DMS114 treated with DMSO at 0.1 percent for 48 hours (cell line): ENCODE measurements around the gene DHCR7.

Source experiments
- DNase-seq: peaks from one replicate; lab custom pipeline; 2025; ENCODE audit not compliant: unreplicated experiment; lab: John Stamatoyannopoulos, UW

DHCR7 gene

DNA sequence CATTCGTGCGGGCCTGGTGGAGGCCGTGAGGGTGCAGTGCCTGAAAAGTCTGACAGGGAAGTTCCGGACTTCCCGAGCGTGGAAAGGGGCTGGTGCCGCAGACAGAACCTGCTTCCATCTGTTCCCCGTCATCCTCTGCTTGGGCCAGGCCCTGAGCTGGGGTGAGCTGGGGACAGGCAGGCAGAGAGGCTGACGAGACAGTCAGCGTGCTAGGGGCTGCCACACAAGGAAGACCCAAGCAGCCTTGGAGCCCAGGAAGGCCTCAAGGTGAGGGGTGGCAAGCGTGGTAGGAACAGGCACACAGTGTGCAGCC, 30.3 kb upstream of the DHCR7 start:
- no peak for DNase-seq

DNA sequence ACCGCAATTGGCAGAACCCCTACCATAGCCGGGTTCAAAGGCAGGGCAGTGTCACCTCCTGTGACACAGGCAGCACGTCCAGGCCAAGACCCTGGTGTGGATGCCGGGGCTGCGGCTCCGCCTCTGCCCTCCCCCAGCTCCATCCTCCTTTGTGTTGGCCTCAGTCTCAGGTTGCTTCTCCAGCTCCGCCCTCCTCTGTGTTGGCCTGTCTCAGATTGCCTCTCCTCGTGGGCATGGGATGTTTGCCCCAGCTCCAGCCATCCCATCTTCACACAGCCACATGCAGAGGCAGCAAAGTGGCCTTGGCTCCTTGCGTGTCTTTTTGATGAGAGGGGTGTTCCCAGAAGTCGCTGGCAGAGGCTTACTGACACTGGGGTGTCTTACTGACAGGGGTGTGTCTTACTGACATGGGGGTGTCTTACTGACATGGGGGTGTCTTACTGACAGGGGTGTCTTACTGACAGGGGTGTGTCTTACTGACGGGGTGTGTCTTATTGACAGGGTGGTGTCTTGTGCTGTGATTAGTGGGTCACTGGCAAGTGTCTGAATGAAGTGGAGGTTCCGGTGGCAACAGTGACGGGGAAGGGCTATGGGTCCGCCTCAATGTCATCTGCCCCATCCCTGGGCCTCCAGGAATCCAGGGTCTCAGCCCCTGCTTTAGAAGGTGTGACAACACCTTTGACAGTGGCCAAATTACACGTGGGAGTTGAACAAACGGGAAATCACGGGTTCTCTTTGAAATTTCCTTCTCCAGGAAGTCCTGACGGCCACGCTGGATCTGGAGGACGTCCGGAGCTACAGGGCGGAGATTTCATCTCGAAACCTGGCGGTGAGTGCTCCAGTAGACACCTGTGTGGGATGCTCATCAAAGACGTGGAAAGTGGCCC, 29.7 kb upstream of the DHCR7 start:
- DNase-seq: no peak

DNA sequence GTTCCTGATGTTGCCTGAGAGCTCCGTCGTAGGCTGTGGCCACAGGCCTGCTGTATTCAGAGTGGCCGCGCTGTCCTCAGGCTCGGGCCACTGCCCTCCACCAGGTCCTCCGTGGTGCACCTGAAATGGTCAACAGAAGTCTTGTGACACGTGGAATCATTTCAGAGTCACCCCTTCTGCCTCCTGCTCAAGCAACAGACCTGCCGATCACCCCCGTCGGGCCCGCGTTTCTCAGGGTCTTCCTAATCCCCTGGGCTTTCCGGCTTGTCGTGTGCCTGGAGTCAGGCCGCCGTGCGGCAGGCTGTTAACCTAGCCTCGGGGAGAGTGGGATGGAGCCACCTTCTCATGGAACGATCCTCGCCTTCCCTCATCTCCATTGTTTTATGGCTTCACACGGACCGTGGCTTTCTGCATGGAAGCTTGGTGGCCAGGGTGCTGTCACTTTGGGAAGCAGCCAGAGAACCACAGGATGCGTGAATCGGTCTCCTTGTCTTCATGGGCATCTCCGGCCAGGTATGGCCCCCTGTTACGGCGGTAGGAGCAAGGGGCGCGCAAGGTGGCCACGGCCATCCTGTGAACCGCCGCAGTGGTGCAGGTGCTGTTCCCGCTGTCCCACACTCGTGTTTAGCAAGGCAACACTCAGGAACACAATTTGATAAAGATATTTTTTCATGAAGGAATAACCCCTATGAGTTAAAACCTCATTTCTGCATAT, 28.9 kb upstream of the DHCR7 start:
- DNase-seq: no peak

DNA sequence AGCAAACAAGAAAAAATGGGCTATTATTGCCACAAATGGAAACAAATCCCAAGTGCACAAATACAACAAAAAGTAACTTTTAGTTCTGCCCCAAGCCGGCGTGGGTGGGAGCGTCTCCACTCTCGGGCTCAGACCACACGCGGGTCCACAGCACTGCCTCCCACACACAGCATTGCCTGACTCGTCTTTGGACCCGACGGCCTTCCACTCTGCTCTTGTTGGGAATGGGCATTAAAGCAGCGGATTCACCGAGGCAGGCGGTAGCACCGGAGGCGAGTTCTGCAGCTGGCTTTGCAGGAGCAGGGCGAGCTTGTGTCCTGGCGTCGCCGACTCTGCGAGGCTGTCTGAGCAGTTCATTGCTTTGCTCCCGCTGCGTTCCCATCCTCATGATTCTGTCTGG, 27.8 kb upstream of the DHCR7 start:
- no peak for DNase-seq

DNA sequence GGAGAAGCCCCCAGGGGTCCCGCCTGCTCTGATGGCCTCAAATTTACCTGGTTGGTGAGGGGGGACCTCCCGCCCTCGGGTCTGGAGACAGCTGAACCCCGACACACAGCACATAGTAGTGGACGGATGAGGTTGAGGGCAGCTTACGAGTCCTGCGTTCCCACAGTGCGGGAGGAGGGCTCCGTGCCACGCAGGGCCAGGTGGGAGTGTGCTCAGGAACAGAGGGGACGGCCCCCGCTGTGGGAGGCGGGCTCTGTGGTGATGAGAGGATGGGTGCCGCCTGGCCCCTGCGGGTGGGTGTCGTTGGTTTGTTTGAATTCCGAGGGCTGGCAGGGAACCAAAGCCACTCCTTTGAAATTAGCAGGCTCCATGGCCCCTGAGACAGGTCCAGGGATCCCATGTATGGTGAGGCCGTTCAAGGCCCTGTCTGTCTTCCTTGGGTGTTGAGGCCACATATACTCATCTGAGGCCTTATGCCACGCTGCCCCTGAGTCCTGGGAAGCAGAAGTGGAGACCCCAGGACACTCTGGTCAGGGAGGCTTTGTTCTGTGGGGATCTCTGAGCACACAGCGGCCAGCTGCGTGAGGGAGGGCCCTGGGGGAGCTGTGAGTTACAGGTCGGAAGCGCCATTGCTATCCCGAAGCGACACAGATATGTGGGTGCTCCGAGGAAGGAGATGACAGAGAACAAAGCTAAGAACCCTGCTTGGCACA, 26.7 kb upstream of the DHCR7 start:
- DNase-seq: no peak

DNA sequence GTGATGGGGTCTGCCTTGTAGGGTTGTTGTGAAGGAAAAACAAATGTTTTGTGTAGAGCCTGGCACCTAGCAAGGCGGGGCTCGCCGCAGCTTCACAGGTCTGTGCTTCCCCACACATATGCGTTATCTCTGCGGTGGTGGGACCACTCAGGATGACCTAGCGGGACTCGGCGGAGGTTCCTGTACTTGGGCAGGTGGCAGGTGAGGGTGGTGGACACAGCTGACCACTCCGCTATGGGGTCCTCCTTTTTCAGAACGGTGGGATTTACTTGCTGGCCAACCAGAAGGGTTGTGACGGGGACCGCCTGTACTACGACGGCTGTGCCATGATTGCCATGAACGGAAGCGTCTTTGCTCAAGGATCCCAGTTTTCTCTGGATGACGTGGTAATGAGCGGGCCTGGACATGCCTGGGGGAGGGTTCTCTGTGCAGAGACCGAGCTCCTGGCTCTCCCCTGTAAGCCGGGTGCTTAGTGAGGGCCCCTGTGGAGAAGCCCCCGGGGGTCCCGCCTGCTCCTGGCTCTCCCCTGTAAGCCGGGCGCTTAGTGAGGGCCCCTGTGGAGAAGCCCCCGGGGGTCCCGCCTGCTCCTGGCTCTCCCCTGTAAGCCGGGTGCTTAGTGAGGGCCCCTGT, 26.1 kb upstream of the DHCR7 start:
- DNase-seq: no peak

DNA sequence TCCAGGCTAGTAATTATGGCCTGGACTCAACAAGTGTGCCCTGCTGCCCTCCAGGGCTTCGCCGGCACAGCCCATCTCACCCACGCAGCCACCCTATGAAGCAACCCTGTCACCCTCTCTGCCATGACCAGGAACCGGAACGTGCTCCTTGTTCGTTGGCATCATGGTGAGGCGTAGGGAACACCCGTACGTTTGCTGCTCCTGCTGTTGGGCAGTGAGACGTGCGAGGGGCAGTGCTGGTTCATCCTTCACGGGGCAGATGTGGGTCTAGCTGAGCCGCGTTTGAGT, 25.5 kb upstream of the DHCR7 start:
- no peak for DNase-seq

DNA sequence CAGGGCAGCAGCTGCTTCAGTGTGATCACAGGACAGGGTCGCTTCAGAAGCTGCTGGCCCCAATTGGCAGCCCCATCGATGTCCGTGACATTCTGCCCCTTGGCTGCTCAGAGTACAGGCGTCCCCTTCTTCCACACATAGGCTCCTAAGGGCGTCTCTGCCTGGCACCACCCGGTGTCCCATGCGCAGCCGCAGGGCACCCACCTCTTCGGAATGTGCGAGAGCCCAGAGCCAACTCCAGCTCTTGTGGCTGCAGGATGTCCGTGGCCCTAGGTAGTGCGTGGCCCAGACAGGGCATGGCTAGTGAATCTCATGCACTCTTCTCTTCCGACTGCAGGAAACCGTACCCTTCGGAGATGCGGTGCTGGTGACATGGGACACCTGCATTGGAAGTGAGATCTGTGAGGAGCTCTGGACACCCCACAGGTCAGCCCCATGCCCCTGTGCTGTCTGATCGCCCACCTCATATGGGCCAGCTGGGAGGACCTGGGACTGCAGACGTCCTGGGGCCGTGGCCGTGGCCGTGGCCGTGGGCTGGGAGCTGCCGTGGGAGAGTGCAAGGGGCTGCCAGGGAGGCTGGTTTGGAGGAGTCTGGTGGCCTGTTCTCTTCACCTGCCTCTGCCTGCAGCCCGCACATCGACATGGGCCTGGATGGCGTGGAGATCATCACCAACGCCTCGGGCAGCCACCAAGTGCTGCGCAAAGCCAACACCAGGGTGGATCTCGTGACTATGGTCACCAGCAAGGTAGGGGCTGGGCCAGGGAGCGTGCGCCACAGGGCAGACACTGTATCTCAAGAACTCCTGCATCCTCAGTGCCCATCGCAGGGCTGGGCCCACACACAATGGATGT, 25.0 kb upstream of the DHCR7 start:
- DNase-seq: no peak

DNA sequence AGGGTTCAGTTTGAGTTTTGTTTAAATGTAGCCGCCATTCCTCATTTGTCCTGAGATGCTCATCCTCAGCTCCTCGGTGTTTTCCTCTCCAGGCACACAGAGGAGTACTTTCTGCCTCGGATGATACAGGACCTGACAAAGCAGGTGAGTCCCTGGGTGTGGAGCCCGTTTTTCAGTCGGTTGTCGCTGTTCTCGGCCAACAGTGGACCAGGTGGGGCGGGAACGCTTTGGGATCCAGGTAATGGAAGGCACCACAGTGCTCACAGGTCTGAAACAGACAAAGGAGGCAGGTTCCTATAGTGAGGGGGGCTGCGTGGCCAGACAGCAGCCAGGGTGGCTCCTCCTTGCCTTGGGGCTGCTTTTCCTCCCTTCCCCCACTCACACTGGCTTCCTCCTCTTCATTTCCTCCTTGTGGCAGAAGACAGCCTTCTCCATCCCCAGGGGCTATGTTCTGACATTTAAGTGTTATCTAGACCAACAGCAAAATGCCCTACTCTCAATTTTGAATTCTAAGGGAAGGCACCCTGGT, 24.2 kb upstream of the DHCR7 start:
- no peak for DNase-seq

DNA sequence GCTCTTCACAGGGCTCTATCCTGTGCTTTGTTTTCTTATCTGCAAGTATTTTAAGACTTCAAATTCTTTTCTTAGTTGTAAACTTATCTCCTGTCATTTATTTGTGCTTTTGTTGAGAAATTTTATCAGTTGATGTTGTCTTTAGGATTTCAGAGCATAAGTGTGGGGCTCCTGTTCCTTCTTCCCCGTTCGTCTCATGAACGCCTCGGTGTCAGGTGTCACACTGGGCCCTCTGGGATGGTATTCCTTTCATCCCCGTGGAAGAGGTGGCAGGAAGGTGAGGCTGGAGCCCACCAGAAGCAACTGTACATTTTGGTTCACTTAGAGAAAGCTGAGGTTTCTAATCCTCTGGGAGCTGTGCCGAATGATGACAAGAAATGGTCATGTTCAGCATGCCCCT, 22.8 kb upstream of the DHCR7 start:
- no peak for DNase-seq

DNA sequence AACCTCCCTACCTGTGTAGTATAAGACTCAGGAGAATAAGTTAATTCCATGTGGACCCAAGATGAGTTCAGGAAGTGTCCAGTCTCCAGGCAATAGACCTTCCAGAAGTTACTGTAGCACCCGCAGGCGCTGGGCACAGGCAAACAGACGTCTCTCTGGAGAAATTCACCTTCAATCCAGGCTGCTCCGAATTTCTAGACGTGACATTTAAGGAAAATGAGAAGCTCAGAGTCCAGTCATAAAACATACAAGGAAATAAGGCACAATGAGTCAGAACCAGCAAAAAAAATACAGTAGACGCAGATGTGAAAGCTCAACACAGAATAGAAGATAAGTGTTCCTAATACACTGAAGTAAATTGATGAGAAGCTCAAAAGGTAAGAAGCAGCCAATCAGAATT, 19.0 kb upstream of the DHCR7 start:
- DNase-seq: no peak

DNA sequence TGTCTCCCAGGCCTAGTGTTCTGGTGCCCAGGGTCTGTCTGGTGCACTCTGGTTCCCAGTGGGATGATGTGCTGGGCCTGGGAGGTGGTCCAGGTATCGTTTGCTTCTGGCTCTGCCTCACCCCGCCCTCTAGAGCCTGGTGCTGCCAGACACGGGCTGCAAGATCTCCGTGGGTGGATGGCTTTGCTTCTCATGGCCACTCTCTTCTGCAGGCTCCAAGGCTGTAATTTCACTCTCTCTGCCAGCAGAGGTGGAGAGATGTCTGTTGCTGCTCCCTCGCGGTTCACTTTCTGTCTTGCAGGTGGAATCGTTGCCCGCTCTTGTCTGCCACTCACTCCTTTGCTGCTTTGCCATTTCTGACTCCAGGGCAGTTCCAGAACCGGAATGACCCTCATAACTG, 18.2 kb upstream of the DHCR7 start:
- no peak for DNase-seq

DNA sequence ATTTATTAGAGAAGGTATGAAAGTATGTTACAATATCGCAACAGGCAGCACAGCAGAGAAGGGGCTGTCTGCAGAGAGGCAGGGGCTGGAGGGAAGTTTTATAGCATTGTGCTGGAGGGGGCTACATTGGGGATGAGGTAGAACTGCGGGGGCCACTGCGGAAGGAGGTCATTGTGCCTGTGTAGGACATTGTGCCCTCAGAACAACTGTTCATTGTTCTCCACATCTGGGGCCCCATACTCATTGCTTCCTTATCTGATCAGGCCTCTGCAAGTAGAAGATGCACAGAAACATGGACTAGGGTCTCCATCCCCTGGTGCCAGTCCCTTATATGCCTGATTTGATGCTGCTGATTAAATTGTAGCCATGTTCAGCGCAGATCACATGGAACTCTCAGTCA, 16.9 kb upstream of the DHCR7 start:
- no peak for DNase-seq

DNA sequence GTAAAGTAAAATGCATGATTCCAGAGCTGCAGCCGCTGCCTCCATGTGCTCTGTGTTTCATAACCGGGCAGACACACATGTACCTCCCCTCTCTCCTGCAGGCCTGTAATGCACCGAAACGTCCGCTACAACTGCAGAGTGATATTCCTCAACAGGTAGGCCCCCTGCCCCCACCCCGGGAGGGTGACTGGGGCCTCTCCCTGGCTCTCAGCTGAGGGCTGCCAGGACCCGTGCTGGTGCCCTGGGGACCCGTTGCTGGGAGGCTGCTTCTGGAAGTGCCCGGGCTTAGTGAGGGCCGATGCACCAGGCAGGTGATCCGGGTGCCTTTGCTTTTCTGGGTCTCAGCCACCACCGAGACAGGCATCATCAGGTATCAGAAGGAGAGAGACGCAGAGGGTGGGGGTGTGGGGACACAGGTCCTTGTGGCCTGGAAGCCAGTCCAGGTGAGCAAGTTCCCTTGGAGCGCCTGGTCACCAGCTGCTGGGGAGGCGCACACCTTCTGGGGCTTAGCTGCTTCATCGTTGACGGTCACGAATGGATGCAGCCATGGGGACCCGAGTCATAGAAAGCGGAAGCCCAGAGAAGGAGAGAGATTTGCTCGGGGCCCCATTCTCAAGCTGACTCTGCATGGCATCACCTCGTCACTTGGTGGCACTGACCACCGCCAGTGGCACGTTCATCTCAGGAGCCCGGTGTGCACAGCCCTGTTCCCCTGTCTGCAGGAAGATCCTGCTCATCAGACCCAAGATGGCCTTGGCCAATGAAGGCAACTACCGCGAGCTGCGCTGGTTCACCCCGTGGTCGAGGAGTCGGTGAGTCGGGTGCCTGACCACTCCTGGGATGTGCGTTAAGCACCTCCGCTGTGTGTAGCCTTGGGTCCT, 15.4 kb upstream of the DHCR7 start:
- no peak for DNase-seq

DNA sequence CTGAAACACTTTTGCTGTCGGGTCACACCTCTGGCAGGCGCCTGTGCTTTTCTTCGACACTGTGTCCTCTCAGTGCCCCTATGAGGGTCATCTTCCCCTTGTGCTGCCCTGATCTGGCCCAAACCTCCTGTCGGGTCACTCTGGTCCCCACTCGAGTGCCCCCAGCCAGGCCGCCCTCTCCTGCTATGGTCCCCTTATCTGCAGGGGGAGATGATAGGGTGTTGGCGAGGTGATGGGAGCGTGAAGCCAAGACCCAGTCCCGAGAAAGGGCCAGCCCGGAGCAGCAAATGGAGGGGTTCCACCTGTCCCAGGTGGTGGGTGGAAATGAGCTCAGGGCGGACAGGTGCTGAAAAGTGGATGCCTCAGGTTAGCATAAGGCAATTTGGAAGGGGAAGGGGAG, 14.5 kb upstream of the DHCR7 start:
- DNase-seq: no peak

DNA sequence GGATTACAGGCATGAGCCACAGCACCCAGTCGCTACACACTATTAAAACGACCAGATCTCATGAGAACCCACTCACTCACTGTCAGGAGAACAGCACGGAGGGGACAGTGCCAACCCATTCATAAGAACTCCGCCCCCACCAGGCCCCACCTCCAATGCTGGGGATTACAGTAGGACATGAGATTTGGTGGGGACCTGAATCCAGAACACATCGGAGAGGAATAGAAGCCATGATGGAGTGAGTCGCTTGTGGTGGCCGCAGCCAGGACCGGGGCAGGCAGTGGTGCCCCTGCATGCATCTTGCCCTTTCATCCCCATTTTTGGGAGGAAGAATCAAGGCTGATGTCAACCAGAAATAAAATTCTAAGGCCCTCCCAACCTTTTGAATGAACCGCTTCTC, 13.5 kb upstream of the DHCR7 start:
- no peak for DNase-seq

DNA sequence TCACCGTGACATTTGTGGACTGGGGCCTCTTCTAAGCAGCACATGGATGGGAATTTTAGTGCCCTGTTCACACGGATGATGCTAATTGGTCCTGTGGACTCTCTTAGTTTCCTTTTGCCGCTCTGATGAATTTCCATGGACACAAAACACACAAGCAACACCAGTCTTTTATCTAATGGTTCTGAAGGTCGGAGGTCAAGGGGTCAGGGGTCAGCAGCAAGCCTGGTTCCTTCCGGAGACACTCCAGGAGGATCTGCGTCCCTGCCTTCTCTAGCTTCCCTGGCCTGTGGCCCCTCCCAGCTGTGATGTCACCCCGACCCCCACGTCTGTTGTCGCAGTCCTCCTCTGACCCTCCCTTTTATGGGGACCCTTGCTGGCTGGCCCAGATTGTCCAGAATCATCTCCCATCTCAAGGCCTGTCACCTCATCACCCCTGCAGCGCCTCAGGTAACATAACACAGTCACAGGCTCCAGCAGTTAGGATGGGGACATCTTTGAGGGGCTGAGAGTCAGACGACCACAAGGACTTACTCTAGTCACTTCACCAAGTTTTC, 11.7 kb upstream of the DHCR7 start:
- DNase-seq: no peak

DNA sequence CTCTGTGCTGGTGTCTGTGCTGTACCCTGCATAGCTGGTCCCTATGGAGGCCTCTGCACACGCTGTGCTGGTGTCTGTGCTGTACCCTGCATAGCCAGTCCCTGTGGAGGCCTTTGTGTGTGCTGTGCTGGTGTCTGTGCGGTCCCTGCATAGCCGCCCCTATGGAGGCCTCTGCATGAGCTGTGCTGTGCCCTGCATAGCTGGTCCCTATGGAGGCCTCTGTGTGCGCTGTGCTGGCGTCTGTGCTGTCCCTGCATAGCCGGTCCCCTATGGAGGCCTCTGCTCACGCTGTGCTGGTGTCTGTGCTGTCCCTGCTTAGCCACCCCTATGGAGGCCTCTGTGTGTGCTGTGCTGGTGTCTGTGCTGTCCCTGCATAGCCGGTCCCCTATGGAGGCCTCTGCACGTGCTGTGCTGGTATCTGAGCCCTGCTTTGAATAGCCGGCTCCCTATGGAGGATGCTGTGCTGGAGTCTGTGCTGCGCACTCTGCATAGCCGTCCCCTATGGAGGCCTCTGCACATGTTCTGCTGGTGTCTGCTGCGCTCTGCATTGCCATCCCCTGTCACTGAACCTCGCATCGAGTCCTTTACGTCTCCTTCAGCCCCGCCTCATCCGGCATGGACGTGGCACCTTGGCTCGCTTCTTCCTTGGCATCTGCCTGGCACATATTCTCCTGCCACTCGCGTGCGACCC, 11.0 kb upstream of the DHCR7 start:
- DNase-seq: no peak
